SIG-M5 treated with dmso at 0.1 percent for 504 hours (cell line): Measurements from ENCODE around the gene SOBP.
"Not testable (repeated sequence)": the region's sequence is repeated elsewhere in the genome, so short reads cannot be mapped to it uniquely, and the experiment has no call there.

Experiments used
- DNase-seq: peaks from one replicate; lab custom pipeline; 2025; ENCODE audit not compliant: unreplicated experiment; lab: John Stamatoyannopoulos, UW

The SOBP gene

DNA sequence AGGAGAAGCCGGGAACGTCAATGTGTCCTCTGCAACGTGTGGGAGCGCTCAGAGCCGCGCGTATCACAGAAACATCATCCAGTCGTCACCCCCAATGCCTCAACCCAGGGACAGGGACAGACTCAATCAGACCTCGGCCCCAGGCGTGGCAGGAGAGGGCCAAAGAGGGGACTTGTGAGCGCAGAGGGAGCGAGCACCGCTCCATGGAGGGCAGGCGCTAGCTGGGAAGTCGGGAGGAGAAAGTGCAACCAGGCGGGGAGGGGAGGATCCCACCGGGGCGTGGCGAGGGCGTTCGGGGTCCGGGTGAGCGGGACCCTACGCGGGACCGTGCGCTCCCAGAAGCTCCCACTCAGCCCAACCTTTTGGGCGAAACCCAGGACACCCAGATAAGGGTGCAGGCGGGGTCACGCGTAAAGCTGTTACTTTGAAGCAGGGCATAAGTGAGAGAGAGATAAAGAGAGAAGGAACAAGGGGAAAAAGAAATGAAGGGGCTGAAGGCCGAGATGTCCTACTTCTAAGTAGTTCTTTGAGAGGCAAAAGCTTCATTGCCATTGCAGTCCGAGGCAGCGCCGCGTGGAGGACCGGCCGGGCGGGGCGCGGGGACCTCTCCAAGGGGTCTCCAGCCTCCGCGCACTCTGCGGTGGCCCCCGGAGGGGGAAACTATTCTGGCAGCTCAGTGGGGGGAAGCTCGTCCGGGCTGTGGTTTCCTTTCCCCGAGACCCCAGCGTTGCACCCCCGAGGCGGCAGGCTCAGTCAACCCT lies 862 bp upstream of the SOBP start:
- no peak for DNase-seq

DNA sequence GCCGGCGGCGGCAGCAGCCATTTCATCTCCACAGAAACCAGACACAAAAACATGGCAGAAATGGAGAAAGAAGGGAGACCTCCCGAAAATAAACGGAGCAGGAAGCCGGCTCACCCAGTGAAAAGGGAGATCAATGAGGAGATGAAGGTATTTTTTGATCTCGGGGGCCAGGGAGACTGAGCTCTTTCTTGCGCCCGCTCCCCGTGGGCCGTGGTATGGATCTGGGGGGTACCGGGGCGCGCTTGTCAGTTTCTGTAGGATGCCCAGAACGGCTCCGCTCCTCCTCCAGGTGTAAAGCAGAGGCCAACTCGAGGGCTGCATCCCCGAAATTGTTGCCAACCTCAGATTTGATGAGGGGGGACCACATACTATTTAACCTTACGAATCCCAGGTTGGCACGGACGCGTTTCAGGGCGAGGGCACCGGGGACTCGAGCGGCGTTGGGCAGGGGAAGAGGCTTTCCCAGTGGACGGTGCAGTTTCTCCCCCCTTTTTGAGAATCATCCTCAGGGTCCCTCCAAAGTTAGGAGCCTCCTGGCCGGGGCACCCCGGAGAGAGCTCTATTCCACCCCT lies 735 bp downstream of the SOBP start:
- DNase-seq = no peak

DNA sequence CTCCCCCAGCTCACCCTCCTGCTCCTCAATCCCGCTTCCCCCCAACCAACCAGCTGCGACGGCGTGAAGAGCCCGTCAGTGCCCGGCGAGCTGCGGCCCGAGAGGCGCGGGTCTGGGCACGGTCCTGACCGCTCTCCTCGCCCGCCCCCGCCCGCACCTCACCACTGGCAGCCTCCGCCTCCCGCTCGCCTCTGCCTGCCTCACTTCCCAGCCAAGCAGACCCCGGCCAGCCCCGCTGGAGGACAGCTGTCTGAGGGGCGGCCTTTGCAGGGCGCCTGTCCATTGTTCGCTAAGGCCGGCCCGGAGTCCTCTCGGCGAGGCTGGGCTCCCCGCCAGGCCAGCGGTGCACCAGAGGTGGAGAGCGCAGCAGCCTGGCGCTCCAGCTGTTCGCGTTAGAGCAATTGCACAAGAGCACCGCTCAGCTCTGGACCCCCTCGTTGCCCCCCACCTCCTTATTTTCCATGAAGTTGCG lies 1.3 kb downstream of the SOBP start:
- no peak for DNase-seq

DNA sequence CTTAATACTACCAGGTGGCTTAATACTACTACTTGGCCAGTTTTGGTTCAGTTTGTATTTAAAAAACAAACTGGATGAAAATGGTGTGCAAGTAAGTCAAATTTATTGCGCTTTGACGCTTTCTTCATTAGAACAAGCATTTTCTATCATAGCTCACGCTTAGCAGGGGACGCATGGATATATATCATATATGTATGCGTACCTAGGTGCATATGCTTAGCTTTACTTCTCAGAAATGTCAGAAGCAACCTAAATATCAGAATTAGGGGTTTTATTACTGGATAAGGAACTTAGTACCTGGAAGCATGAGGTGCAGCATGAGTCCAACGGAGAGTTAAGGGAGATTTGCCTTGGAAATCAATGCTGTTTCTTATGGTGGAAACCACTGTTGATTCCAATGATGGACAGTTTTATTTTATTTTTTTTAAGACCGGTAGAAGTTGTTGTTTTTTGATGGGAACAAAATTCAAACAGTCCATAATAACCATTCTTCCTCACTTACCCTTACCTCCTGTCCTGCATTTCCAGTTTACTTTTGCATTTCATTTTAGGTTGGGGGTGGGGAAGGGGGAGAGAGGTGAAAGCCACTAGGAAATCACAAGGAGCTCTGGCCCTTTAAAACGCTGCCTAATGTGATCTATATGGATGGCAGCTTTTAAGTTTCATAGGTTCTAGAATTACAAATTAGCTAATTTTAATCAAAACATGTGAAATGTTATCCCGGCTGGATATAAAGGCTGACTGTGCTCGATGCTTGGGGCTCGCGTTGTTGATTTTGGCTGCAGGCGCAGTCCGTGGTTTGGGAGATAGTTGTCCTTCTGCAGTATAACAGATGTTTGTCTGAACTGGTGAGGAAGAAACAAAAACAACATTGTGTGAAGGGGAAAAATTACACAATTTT lies 2.1 kb downstream of the SOBP start:
- DNase-seq = no peak

DNA sequence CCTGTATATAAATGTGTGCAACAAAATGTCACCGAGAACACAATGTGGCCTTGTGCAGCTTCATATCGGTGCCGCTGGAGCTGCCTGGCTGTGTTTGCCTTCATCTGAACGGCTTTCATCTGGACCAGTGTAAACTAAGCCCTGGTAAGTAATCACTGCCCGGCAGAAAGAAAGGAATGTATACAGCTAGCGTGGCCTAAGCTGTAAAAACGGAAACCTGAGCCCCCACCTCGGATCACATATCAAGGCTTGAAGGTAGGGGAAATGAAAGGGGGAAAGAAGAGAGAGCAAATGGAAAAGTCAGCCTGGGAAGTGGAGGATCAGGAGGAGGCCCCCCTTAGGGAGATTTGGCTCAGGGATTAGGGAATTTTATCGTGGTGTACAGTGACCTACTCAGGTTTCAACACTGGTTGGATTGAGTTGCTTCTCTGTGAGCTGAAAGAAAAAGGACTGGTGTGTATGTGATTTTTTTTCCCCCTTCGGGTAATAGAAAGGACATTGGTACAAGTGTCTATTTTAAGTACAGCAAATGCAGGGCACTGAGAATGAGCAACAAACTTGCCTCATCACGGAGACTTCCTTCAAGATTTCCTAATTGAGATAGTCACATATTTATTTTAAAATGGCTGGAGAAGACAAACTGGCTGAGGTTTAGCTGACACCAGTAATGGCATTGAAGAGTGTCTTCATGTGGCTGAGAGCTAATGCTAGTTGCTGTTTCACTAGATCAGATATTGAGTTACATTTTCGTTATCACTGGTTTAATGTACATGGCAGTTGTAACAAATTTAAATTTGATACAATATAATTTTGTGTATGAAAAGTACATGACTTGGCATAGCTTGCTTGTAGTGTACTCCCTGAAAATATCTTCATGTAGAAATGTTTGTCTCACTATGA lies 3.5 kb downstream of the SOBP start:
- DNase-seq = peak; percentile 55

DNA sequence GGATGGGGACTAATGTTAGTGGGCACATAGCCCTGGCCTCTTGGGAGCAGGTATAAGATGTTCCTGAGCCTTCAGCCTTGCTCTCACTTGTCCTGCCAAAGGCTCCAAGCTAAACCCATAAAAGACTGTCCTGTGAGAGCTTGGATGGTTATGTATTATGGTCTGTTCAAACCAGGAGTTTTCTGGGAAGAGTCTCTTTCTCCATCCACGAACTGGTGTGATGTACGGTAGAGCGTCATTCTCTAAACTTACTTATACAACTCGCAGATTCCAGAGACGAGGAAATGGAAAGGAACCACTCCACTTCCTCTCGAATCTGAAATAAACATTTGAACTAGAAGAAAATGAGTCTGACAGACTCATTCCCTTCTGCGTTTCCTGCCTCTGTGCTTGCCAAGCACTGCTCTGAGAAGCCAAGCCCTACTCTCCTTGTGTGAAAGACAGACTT lies 5.3 kb downstream of the SOBP start:
- no peak for DNase-seq

DNA sequence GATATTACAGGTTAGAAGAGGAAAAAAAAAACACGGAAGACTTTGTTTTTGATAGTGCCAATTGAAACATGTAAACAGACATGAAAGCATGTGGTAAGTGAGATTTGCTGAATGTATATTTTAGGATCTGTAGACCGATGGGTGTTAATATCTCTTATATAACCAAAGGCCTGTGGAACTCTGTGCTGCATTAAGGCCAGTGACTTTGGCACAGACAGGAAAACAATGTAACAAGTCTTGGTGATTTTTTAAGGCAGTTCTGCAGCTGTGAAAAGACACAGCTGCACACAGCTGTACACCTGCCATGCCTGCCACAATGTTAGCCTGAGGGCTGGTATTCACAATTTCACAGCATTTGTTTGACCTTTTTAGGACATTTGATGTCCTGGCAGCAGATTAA lies 6.1 kb downstream of the SOBP start:
- DNase-seq = no peak

DNA sequence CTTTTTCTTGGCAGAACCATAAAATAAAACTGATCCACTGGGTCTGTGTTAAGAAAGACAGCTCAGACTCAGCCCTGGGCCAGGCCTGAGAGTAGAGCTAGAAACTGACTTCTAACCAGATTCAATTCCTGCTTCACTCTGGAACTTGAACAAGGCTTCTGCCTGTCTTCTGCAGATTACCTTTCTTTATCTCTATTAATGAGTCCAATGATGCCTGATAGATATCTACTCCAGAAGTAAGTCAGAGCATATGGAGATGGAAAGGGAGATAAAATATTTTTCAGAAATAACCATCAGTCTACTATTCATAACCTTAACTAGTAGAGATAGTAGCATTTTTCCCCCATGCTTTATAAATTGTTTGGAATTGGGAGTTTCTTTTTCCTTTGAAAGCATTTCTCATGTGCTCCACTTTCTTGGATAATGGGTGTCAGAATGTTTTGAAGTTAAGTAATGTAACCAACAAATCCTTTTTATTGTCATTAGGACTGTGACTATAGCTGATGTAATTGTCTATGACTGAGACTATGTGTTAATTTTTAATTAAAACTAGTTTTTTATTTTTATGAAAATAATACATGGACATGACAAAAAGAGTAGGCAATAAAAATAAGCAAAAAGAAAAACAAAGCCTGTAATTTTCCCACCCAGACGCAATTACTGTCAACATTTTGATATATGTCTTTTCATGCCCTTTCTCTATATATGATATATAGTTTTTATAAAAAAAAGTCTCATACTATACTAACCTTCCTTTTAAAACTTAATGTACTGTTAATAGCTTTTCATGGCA lies 7.2 kb downstream of the SOBP start:
- no peak for DNase-seq

DNA sequence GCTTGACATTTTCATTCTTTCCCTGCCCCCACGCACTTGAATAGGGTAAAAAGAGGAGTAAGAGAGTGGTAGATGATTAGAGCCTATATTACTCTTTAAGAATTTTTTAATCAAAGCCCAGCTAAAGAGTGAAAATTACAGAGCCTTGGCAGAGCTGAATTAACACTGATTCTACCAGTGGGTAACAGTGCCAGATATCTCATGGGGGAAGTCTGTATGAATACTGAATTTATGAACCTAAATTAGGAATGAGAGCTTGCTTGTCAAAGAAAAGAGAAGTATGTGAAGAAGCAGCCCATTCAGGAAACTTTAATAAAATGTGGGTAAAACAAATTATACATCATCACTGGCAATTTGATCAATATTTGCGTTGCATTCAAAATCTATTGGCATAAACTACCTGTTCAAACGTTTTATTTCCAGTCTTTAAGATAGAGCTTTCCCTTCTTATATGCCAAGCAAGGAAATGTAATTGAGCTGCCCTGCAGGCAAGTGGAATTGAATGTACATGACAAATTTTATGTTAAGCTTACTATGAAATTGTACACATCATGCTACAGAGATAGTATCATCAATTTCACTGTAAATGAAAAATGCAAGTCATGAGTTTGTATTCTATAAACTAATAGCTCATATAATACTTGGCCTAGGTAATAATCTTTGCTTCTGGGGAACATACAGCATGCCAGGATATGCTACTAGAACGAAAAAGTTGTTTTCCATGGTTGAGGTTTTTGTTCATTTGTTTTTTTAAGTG lies 14.5 kb downstream of the SOBP start:
- no peak for DNase-seq

DNA sequence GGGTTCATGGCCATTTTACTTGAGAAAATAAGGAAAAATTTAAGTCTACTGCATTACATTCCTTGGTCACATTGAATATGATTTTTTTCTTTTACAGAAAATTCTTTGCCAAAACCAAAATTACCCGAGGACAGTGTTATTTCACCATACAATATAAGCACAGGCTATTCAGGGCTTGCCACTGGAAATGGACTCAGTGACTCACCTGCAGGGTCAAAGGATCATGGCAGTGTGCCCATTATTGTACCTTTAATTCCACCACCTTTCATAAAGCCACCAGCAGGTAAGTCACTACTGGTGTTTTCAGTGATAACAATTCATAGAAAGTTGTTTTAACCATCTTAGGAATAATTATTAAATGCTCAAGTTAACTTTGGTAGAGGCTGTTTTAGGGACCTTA lies 16.2 kb downstream of the SOBP start:
- no peak for DNase-seq

DNA sequence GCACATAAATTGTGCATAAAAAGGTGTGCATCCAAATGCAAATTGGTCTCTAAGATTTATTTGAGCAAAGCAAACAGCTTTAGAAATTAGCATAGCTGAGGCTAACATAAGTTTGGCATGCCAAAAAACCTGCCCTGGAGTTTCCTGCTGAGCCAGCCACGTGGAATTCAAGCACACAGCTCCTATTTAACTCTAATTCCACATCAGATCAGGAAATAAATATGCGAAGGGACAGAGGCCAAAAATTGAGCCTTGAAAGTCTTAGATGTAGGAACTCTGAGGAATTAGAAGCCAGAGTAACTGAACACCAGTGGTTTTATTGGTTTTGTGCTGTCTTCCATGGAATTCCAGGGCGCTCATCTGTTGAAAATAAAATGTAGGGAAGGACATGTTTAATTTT lies 19.6 kb downstream of the SOBP start:
- no peak for DNase-seq

DNA sequence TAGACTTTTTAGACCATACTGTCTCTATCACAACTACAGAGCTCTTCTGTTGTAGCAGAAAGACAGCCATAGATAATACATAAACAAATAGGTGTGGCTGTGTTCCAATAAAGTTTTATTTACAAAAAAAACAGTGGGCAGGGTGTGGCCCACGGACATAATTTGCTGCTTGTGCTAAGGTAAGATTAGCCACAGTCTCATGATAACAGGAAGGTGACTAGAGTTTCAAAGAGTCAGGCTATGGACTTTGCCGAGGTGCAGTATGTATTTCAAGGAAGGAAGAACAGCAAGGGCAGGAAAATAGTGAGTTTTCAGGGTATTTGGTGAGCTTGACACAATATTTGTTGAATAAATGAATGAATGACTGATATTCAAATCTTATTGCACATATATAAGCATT lies 20.2 kb downstream of the SOBP start:
- DNase-seq = no peak

DNA sequence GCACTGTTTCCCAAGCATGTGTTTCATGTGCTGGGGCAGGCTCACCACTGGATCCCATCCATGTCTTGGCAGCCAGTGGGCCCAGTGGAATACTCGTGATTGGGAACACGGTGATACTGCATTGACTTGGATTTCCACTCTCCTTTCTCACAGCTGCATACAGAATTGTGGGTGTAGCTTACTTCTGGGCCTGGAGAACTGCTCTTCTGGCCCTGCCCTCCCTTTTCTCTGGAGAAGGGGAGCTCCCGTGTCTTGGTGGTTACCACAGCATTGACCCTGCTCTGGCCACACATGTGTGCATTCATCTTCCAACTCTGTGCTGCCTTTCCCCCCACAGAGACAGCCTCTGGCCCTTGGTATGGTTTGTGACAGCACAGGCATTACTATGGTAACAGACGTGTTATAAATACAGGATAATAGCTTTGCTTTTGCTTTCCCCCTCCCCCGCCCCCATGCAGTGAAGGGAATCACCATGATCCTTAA lies 21.6 kb downstream of the SOBP start:
- no peak for DNase-seq

DNA sequence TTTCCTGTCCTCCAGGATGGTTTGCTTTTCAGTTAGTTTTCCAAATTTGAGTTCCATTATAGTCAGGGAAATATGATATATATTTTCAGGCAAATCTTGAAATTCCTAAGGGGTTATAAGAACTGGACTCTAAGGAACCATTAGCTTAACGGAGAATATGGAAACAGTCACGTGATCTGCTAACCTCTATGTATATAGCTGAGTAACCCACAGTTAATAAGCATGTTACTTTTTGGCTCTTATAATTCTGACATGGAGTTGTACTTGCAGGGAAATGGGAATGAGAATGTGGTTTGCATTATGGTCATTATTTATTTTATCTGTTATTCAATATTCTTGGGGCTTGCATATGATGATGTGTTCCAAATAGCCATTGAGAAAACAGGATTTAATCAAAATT lies 23.3 kb downstream of the SOBP start:
- no peak for DNase-seq

DNA sequence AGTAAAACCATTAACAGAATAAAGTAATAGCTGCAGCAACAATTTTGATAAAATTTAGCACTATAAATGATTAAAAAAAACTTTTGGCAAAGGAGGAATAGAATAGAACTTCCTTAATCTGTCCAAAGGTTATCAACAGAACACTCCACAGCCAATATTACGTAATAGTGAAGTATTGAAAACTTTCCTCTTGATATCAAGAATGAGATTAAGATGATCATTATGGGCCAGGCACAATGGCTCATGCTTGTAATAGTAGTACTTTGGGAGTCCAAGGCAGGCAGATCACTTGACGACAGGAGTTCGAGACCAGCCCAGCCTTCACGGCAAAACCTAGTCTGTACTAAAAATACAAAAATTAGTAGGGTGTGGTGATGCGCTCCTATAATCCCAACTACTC lies 26.0 kb downstream of the SOBP start:
- DNase-seq = no peak

DNA sequence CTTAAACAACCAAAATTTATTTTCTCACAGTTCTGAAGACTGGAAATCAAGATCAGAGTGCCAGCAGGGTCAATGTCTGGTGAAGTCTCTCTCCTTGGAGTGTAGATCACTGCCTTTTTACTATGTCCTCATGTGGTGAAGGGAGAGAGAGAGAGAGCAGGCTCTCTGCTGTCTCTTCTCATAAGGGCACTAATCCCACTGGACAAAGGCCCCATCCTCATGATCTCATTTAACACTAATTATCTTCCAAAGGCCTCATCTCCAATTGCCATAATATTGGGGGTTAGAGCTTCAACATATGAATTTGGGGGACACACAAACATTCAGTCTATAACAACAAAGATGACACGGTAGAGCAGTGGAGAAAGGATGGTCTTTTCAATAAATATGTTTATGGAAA lies 27.4 kb downstream of the SOBP start:
- DNase-seq = no peak

DNA sequence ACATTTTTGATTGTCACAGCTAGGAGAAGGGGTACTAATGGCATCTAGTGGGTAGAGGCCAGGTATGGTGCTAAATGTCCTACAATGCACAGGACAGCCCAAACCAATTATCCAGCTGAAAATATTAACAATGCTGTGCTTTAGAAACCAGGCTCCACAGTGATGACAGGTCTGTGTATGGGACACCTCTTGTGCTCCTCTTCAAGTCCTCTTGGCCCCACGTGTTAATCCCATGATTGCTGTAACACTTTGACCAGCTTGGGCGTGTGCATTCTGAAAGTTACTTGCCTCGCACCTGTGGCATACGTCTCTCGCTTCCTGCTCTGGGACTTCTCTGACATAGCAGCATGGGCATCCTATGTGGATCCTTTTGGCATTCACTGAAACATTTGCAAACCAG lies 29.3 kb downstream of the SOBP start:
- DNase-seq = not testable (repeated sequence)

DNA sequence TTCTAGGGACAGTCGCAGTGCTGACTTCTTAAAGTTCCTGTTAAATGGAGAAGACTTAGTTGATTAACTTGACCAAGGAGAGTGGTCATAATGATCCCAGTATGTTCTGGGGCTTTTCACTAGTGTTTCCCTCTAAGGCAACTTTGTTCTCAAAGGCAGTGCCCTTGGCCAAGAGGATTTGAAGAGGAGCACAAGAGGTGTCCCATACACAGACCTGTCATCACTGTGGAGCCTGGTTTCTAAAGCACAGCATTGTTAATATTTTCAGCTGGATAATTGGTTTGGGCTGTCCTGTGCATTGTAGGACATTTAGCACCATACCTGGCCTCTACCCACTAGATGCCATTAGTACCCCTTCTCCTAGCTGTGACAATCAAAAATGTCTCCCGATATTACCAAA lies 30.8 kb downstream of the SOBP start:
- not testable (repeated sequence) for DNase-seq
